SK-N-MC (cell line): ENCODE data around the gene PROX1.
A peak's percentile ranks its signal among the peaks of the same experiment; 100 is the strongest.

Source experiments
- DNase-seq: peaks from one replicate; pipeline ENCODE4 v3.0.0-alpha.2; 2011; ENCODE audit warnings: low read depth, low spot score
- H3K27ac ChIP-seq: fragments of 200-600 bp; sonication (generic); 2 replicates; pipeline ENCODE4 v1.5.1; 2016; ENCODE audit warnings: mixed run types
- H3K36me3 ChIP-seq: fragments of 200-600 bp; sonication (generic); 2 replicates; pipeline ENCODE4 v1.6.1; 2017; ENCODE audit warnings: antibody characterized with exemption, low read length, mixed read lengths; ENCODE audit not compliant: insufficient read depth
- H3K4me3 ChIP-seq: fragments of 200-600 bp; sonication (generic); 2 replicates; pipeline ENCODE4 v1.5.1; 2016
- H3K9ac ChIP-seq: fragments of 200-600 bp; sonication (generic); 2 replicates; pipeline ENCODE4 v1.8.0; 2017; ENCODE audit warnings: mixed run types, mixed read lengths; ENCODE audit not compliant: insufficient read length
- H3K9me3 ChIP-seq: fragments of 200-600 bp; sonication (generic); 2 replicates; pipeline ENCODE4 v1.6.1; 2017; ENCODE audit warnings: low read depth, mild to moderate bottlenecking, antibody characterized with exemption, low read length, moderate library complexity, mixed read lengths
- EZH2 ChIP-seq: fragments of 200-600 bp; sonication (generic); IDR thresholded peaks from one replicate; pipeline ENCODE4 v1.6.1; 2017; ENCODE audit warnings: antibody characterized with exemption
- FOXP2 ChIP-seq: optimal IDR thresholded peaks from 2 replicates; pipeline ENCODE3; 2011; ENCODE audit warnings: mild to moderate bottlenecking, moderate library complexity; ENCODE audit not compliant: insufficient read depth; ENCODE audit errors: extremely low read length, control extremely low read depth
- POLR2AphosphoS5 ChIP-seq: IDR thresholded peaks from 2 replicates; pipeline ENCODE4 v1.6.1; 2012; ENCODE audit warnings: mild to moderate bottlenecking, low read depth, low read length, borderline replicate concordance

PROX1 gene, protein sequence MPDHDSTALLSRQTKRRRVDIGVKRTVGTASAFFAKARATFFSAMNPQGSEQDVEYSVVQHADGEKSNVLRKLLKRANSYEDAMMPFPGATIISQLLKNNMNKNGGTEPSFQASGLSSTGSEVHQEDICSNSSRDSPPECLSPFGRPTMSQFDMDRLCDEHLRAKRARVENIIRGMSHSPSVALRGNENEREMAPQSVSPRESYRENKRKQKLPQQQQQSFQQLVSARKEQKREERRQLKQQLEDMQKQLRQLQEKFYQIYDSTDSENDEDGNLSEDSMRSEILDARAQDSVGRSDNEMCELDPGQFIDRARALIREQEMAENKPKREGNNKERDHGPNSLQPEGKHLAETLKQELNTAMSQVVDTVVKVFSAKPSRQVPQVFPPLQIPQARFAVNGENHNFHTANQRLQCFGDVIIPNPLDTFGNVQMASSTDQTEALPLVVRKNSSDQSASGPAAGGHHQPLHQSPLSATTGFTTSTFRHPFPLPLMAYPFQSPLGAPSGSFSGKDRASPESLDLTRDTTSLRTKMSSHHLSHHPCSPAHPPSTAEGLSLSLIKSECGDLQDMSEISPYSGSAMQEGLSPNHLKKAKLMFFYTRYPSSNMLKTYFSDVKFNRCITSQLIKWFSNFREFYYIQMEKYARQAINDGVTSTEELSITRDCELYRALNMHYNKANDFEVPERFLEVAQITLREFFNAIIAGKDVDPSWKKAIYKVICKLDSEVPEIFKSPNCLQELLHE

DNA sequence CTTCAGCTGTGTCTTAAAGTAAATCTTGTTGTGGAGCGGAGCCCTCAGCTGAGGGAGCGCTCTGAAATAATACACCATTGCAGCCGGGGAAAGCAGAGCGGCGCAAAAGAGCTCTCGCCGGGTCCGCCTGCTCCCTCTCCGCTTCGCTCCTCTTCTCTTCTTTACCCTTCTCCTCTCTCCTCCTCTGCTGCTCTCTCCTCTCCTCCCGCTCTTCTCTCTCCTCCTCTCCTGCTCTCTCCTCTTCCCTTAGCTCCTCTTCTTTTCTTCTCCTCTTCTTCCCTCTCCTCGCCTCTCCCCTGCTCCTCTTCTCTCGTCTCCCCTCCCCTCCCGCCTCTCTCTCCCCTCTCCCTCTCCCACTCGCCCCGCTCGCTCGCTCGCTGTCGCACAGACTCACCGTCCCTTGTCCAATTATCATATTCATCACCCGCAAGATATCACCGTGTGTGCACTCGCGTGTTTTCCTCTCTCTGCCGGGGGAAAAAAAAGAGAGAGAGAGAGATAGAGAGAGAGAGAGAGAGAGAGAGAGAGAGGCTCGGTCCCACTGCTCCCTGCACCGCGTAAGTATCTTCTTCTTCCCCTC lies at the start of gene PROX1:
Gene PROX1, plus strand, starts transcription at position 47 of the 580 bp plus-strand sequence. CDS start 8,563 bp downstream, outside the sequence.
- Histone ChIP-seq H3K9ac (no peak within 1 kb of the TSS), H3K27ac (no peak within 1 kb of the TSS)
- DNase-seq = peak; percentile 20

DNA sequence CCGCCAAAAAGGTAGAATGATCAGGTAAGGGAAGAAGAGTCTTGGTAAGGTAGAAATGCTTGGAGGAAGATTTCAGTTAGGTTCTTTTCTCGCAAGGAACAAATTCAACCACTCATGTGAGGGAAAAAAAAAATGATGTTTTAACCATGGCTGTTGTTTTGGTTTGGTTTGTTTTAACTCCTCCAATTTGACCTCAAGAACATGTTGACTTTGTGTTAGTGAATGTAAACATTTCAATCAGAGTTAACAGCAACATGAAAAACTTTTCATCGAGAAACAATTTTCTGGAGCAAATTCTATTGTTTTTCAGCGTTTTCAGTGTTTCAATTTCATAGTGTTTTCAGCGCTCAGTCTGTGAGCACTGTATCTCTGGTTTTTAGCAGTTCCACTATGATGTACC lies 49.0 kb upstream of the PROX1 start:
- no peaks in the 10 kb centered on the region for H3K36me3 ChIP-seq
- no peak for DNase-seq
- TF ChIP-seq FOXP2 (no peak), EZH2 (no peak), POLR2AphosphoS5 (no peak)

More for the DNA sequence above, at the start of gene PROX1:
- Histone ChIP-seq H3K36me3 (no peaks in the 10 kb centered on the region), H3K9me3 (no peaks in the 10 kb centered on the region), H3K4me3 (peak within 1 kb of the TSS; percentile 79)
- no peak for TF ChIP-seq POLR2AphosphoS5
- TF ChIP-seq EZH2 = no peak
- no peak for TF ChIP-seq FOXP2

DNA sequence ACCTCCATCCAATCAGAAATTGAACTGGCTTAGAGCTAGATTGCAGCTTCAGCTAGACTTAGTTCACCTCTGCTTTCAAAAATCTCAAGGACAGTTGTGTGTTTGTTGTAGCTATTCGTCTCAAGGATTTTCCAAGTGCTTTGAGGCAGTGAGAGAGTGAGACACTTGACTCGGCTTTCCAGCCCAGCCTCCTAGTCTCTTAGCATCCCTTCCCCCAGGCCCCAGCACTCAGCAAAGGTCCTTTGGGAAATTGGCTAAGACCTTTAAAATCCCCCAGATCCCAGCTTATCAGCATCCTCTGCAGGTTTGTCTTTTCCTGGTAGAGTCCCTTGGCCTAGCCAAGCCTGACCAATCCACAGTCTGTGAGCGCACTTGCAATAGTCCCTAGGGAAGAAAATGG lies 47.9 kb upstream of the PROX1 start:
- no peaks in the 10 kb centered on the region for H3K9me3 ChIP-seq
- H3K9ac ChIP-seq = no peak overlapping the region
- no peaks in the 10 kb centered on the region for H3K36me3 ChIP-seq
- H3K27ac ChIP-seq = no peak overlapping the region
- TF ChIP-seq POLR2AphosphoS5 (no peak), FOXP2 (no peak), EZH2 (no peak)
- H3K4me3 ChIP-seq = no peak overlapping the region
- no peak for DNase-seq

More for the DNA sequence above, 49.0 kb upstream of the PROX1 start:
- Histone ChIP-seq H3K4me3 (no peak overlapping the region), H3K27ac (no peak overlapping the region), H3K9me3 (no peaks in the 10 kb centered on the region), H3K9ac (no peak overlapping the region)

DNA sequence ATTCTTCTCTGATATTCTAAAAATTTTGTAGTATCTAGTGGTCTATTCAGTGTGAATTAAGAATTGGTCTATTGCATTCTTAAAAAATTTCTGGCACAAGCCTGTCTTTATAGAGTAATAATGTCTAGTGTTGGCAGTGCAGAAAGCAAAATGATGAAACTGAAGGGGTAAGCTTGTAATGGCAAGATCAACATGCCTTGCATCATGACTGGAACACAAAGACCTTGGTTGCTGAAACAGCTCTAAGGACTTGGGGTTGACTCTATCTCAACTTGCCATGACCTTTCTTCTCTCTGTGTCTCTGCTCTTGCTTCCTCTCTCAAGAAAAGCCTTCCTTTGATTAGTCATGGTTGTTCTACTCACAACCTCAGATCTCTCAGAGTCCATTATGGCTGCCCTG lies 46.8 kb upstream of the PROX1 start:
- TF ChIP-seq FOXP2 (no peak), POLR2AphosphoS5 (no peak), EZH2 (no peak)
- Histone ChIP-seq H3K27ac (no peak overlapping the region), H3K4me3 (no peak overlapping the region), H3K9ac (no peak overlapping the region), H3K36me3 (no peaks in the 10 kb centered on the region), H3K9me3 (no peaks in the 10 kb centered on the region)
- DNase-seq = no peak

DNA sequence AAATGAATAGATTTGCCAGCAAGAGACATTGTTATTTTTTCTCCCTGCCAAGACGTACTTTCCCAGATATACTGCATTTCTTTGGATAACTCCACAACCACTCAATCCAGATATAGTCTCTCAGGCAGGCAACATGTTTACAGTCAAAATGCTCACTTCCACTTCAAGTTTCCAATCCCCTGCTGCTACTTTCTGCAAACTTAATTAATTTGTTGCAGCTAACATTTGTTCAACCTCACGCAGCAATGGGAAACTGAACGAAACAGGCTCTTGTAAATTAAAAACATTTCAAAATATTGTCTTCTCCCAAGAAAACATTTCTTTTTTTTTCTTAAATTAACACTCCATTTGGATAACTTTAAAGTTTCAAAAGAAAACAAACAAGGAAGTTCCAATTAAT lies 45.7 kb upstream of the PROX1 start:
- H3K36me3 ChIP-seq = no peaks in the 10 kb centered on the region
- TF ChIP-seq FOXP2 = no peak
- TF ChIP-seq POLR2AphosphoS5 = no peak
- TF ChIP-seq EZH2 = no peak
- H3K27ac ChIP-seq = no peak overlapping the region
- no peak for DNase-seq
- H3K9me3 ChIP-seq = no peaks in the 10 kb centered on the region
- no peak overlapping the region for H3K4me3 ChIP-seq
- no peak overlapping the region for H3K9ac ChIP-seq

DNA sequence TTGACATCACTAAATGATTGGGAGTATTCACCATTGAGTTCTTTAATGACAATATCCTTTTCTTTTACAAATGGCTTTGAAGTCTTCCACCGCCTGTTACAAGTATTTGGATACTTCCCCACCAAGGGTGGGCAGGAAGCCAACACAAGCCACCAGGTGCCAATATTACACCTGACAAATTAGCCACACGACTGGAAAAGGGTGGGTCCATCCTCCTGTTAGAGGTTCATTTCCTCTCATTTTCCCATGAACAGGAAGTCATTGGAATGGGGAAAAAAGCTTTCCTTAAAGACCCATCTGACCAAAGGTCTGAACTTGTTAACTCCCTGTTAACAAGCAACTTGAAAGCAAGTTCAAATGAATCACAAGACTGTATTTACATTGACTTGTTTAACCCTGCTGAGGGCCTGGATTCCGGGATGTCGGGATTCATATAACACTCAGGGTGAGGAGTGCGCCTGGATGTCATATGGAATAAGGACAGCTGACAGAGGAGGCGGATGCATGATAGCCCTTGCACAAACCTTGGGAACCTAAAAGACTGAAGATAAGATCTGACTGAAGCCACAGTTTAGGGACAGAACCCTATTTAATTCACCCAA lies 40.5 kb upstream of the PROX1 start:
- H3K9me3 ChIP-seq = no peaks in the 10 kb centered on the region
- H3K36me3 ChIP-seq = no peaks in the 10 kb centered on the region
- no peak overlapping the region for H3K4me3 ChIP-seq
- no peak for DNase-seq
- no peak overlapping the region for H3K9ac ChIP-seq
- TF ChIP-seq EZH2 (no peak), POLR2AphosphoS5 (no peak), FOXP2 (no peak)
- H3K27ac ChIP-seq = no peak overlapping the region

DNA sequence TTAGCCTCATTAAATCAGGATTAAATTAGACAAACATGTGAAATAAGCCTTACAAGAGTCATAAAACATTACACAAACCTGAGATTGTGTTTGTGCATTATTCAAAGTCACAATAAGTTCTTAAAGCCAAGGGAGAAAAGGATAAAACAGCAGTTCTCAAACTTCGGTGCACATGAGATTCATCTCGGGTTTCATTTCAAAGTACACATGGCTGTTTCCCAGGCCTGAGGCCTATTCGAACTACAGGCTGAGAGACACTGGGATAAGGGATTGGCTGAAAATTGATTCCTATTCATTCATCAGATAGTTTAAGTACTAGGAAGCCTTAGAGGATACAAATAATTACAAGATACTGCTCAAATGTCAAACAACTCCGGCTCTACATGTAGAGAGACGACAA lies 35.9 kb upstream of the PROX1 start:
- TF ChIP-seq POLR2AphosphoS5 = no peak
- TF ChIP-seq FOXP2 = no peak
- no peak for TF ChIP-seq EZH2
- H3K9me3 ChIP-seq = no peaks in the 10 kb centered on the region
- no peak overlapping the region for H3K9ac ChIP-seq
- H3K27ac ChIP-seq = no peak overlapping the region
- H3K36me3 ChIP-seq = no peaks in the 10 kb centered on the region
- H3K4me3 ChIP-seq = no peak overlapping the region
- no peak for DNase-seq

DNA sequence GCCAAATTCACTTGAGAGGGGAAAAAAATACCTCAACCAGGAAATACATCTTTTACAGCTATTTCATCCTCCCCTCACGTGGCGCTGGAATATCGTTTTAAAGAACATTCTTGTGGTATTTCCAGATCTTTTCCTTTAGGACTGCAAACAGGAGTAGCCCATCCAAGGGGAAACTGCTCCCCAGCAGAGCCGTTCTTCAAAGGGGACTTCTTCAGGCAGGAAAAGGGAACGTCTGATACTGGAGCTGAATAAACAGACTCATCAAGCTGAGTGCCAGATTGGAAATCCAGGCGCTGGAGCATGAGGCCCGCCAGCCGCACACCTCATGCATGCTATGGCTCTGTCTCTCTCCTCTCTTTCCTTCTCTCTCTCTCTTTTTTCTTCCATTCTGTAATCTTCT lies 34.0 kb upstream of the PROX1 start:
- Histone ChIP-seq H3K27ac (no peak overlapping the region), H3K4me3 (no peak overlapping the region), H3K9ac (no peak overlapping the region), H3K9me3 (no peaks in the 10 kb centered on the region), H3K36me3 (no peaks in the 10 kb centered on the region)
- TF ChIP-seq EZH2 (no peak), POLR2AphosphoS5 (no peak), FOXP2 (no peak)
- no peak for DNase-seq
